ELF-1 (cell line): Measurements from ENCODE around the gene KIF5C.

Experiments
- DNase-seq: peaks from one replicate; pipeline ENCODE4 v3.0.0-alpha.2; 2016; ENCODE audit warnings: low read depth, low spot score

The KIF5C gene

DNA sequence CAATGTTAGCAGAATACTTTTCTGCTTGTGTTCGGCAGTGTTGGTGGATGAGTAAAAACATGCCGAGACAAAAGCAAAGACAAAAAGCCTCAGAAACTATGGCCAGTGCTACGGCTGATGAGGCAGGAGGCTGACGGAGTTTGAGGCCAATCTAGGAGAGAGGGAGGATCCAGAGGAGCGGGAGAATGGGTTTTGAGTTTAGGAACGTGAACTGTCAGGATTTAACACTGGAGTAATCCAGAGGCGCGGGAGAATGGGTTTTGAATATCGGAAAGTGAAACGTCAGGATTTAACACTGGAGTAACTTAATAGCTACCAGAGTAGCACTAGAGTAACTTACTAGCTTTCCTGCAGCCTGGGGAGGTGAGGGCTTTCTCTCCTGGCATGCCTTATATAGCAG lies 200.8 kb downstream of the KIF5C start:
- peak; percentile 30 for DNase-seq
